Neural progenitor cell (in vitro differentiated cells): ENCODE measurements around the gene PNMT.

ENCODE experiments used
- CTCF ChIP-seq: fragments of 200-600 bp; sonication (generic); IDR thresholded peaks from 2 replicates; pipeline ENCODE4 v1.5.1; 2017; ENCODE audit warnings: antibody characterized with exemption, mild to moderate bottlenecking
- EZH2 ChIP-seq: fragments of 200-600 bp; sonication (generic); IDR thresholded peaks from 2 replicates; pipeline ENCODE4 v1.6.1; 2017; ENCODE audit warnings: antibody characterized with exemption, mild to moderate bottlenecking, moderate library complexity
- EZH2phosphoT487 ChIP-seq: fragments of 200-600 bp; sonication (generic); IDR thresholded peaks from 2 replicates; pipeline ENCODE4 v1.6.1; 2017; ENCODE audit warnings: antibody characterized with exemption

- TF ChIP-seq EZH2 (no peak), CTCF (no peak), EZH2phosphoT487 (no peak)
Observed at GRCh38 chr17:39636587-39636926, 31.7 kb upstream of the PNMT start.
